ENCODE results near the gene GRID2. TPM values are rescaled to one million over a fixed set of nuclear protein-coding genes. Genes with fewer than 3 reads are reported as not detected.
A peak's percentile ranks its signal among the peaks of the same experiment; 100 is the strongest.

The GRID2 gene
- polyA plus RNA-seq, 1 donor from 2014 or later: not detected

DNA sequence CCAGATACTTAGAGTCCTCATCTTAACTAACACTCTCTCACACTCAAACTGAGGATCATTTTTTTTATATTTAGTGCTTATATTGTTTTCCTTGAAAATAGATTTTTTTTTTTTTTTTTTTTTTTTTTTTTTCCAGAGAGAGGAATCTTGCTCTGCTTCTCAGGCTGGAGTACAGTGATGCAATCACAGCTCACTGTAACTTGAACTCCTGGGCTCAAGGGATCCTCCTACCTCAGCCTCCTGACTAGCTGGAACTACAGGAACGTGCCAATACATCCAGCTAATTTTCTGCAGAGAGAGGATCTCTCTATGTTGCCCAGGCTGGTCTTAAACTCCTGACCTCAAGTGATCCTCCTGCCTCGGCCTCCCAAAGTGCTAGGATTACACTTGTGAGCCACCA, 874.5 kb downstream of the GRID2 start:
- H3K4me3 Mint-ChIP-seq: no peak overlapping the region
- H3K4me1 Mint-ChIP-seq: no peaks in the 10 kb centered on the region
- H3K27ac Mint-ChIP-seq: no peak overlapping the region
- H3K36me3 Mint-ChIP-seq: no peaks in the 10 kb centered on the region
- no peaks in the 10 kb centered on the region for H3K27me3 Mint-ChIP-seq
- peaks cover 0 to 3% (median 2%) of the 10 kb centered on the region in 3 donors for H3K9me3 Mint-ChIP-seq

DNA sequence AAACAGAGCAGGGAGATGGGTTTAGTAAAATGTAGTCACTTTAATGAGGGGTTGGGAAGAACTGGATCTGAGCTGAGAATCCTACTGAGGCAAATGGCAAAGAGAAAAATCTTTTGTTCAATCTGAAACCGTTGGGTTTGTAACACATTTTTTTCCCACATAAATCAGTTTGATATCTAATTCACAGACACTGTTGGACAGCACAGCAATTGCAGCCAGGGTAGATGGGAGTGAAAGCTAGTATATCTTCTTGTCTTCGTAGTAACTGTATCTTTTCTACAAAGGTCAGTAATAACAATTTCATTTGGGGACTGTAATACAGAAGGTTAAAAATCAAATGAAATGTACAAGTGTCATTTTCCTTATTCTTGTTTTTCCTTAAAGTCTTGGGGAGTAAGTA, 875.3 kb downstream of the GRID2 start:
- Mint-ChIP-seq H3K4me3 (no peak overlapping the region), H3K27me3 (no peaks in the 10 kb centered on the region), H3K36me3 (no peaks in the 10 kb centered on the region), H3K9me3 (peaks cover 0 to 3% (median 2%) of the 10 kb centered on the region in 3 donors), H3K4me1 (no peaks in the 10 kb centered on the region), H3K27ac (no peak overlapping the region)

DNA sequence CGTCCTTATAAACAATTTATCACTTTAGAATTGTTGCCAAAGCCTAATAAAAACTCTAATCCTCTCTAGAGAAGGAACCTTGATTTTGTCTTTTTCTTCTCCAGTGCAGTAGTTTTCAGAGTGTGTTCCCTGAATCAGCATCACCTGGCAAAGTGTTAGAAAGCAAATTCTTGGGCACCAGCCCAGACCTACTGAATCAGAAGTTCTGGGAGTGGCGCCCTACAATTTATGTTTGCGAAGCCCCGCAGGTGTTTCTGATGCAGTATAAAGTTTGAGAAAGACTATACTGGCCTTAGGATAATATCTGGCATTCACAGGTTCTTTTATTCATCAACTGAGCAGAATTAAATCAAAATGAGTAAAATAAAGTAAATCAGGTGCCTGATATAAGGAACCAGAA, 879.0 kb downstream of the GRID2 start:
- H3K9me3 Mint-ChIP-seq: peaks cover 0 to 3% (median 2%) of the 10 kb centered on the region in 3 donors
- no peaks in the 10 kb centered on the region for H3K27me3 Mint-ChIP-seq
- no peaks in the 10 kb centered on the region for H3K4me1 Mint-ChIP-seq
- no peaks in the 10 kb centered on the region for H3K36me3 Mint-ChIP-seq
- H3K4me3 Mint-ChIP-seq: no peak overlapping the region
- no peak overlapping the region for H3K27ac Mint-ChIP-seq

DNA sequence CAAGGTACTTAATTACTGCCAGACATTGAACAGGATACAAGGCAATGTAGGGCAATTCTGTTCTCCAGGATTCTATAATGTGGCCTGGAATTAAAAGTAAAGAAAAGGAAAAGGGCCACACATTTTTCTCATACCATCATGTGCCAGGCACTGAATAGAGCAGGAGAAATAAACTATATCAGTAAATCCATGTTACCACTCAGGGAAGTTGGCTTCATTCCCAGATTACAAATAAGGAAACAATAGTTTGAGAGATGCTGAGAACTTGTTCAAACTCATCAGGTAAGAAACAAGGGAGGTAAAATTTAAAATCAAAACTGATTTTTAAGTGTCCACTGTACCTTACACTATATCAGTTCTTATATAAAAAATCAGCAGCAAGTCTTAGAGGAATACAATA, 879.8 kb downstream of the GRID2 start:
- Mint-ChIP-seq H3K9me3 (peaks cover 0 to 3% (median 2%) of the 10 kb centered on the region in 3 donors), H3K4me1 (no peaks in the 10 kb centered on the region), H3K4me3 (no peak overlapping the region), H3K27ac (no peak overlapping the region), H3K36me3 (no peaks in the 10 kb centered on the region), H3K27me3 (no peaks in the 10 kb centered on the region)

DNA sequence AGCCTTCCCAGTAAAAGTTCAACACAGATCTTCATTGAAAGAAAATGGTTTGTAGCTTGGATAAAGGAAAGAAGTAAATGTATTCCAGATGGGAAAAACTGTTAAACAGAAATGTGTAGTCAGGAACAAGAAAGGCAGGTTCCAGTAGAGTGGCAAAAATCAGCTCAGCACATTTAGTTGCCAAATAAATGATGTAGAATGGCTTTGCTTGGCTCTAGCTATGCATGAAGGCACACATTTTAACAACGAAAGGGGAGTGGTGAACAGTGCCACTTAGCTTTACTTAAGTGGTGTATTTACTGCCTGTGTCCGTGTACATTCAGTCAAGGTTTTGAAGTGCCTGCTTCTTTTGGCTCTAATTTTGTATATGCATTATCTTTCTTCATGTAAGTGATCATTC, 880.3 kb downstream of the GRID2 start:
- Mint-ChIP-seq H3K27me3 (no peaks in the 10 kb centered on the region), H3K9me3 (peaks cover 0 to 3% (median 2%) of the 10 kb centered on the region in 3 donors), H3K27ac (no peak overlapping the region), H3K4me3 (no peak overlapping the region), H3K4me1 (no peaks in the 10 kb centered on the region), H3K36me3 (no peaks in the 10 kb centered on the region)

DNA sequence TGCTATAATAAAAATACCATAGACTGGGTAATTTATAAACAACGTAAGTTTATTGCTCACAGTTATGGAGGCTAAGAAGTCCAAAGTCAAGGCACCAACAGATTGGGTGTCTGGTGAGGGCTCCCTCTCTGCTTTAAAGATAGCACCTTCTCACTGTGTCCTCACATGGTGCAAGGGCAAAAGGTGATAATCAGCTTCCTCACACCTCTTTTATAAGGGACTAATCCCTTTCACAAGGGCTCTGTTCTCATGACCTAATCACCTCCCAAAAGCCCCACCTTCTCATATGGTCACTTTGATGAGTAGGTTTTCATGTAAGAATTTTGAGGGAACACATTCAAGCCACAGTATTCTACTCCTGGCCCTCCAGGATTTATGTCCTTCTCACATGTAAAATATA, 883.1 kb downstream of the GRID2 start:
- Mint-ChIP-seq H3K9me3 (peaks cover 0 to 4% (median 0%) of the 10 kb centered on the region in 3 donors), H3K4me3 (no peak overlapping the region), H3K4me1 (no peaks in the 10 kb centered on the region), H3K27me3 (no peaks in the 10 kb centered on the region), H3K27ac (no peak overlapping the region), H3K36me3 (no peaks in the 10 kb centered on the region)

DNA sequence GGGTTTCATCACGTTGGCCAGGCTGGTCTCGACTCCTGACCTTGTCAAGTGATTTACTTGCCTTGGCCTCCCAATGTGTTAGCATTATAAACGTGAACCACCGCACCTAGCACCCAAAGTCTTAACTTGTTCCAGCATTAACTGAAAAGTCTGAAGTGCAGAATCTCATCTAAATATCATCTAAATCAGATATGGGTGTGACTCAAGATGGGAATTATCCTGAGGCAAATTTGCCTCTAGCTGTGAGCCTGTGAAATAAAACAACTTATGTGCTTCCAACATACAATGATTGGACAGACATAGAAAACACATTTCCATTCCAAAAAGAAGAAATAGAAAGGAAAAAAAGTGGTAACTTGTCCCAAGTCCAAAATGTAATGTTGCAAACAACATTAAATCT, 883.7 kb downstream of the GRID2 start:
- no peaks in the 10 kb centered on the region for H3K27me3 Mint-ChIP-seq
- no peaks in the 10 kb centered on the region for H3K4me1 Mint-ChIP-seq
- H3K9me3 Mint-ChIP-seq: peaks cover 0 to 5% (median 0%) of the 10 kb centered on the region in 3 donors
- no peaks in the 10 kb centered on the region for H3K36me3 Mint-ChIP-seq
- no peak overlapping the region for H3K27ac Mint-ChIP-seq
- no peak overlapping the region for H3K4me3 Mint-ChIP-seq

DNA sequence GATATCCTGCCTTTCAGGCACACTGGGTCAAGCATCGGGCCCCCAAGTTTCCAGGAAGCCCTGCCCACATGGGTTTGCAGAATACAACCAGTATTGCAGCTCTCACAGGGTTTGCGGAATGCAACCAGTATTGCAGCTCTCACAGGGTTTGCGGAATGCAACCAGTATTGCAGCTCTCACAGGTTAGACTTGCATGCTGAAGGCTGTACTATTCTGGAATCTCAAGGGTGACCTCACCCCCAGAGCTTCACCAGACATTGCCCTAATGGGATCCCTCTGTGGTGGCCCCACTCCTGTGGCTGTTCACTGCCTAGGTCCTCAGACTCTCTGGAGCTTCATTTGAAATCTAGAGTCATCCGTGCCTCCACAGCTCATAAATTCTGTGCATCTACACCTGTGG, 884.1 kb downstream of the GRID2 start:
- no peak overlapping the region for H3K27ac Mint-ChIP-seq
- no peaks in the 10 kb centered on the region for H3K27me3 Mint-ChIP-seq
- peaks cover 0 to 5% (median 0%) of the 10 kb centered on the region in 3 donors for H3K9me3 Mint-ChIP-seq
- no peaks in the 10 kb centered on the region for H3K4me1 Mint-ChIP-seq
- H3K36me3 Mint-ChIP-seq: no peaks in the 10 kb centered on the region
- no peak overlapping the region for H3K4me3 Mint-ChIP-seq

DNA sequence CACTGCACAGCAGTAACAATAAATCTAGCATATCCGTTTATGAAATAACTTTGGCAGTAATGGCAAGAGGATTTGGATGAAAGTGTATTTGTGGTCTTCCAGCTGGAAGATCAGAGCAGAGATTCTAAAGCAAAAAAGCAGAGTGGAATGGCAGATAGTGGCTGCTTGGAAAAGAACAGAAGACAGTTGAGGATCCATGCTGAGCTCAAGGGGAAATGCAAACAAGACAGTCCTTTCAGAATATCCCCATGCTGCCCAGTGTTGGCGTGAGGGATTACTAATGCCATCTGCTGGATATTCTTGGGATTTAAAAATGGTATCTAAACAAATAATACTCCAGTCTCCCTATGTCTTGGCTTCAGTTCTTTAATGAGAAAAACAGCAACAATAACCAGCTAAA, 895.7 kb downstream of the GRID2 start:
- Mint-ChIP-seq H3K9me3 (peaks cover 3 to 9% (median 4%) of the 10 kb centered on the region in 3 donors), H3K4me3 (no peak overlapping the region), H3K27ac (no peak overlapping the region), H3K36me3 (no peaks in the 10 kb centered on the region), H3K4me1 (no peaks in the 10 kb centered on the region), H3K27me3 (no peaks in the 10 kb centered on the region)

DNA sequence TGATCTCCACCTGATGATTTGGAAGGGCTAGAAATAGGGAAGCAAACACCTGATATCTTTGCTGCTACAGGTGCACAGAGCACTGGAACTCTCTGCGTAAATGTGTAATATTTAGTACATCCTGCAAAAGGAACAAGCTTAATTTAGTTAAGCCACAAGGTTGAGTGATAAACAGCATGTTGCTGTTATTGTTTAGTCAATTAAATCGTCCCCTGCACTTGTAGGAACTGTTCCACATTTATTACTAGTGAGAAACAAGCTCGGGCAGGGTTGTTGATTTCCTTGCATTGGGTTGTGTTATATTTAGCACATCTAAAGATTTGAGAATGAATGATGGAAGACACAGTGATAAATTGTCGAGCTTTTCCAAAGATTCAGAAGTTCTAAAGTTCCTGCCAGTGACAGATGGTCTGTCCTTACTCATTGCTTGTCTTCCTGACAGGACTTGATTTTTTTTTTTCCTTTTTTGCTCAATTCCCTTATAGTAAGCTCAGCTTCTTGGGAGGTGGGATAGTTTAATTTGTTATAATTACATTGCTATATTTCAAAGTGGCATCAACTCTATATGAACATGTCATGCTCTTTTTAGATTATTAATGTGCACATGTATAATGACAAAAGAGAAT, 897.8 kb downstream of the GRID2 start:
- Mint-ChIP-seq H3K27me3 (no peaks in the 10 kb centered on the region), H3K27ac (no peak overlapping the region), H3K9me3 (peaks cover 0 to 3% (median 3%) of the 10 kb centered on the region in 3 donors), H3K36me3 (no peaks in the 10 kb centered on the region), H3K4me3 (no peak overlapping the region), H3K4me1 (no peaks in the 10 kb centered on the region)

DNA sequence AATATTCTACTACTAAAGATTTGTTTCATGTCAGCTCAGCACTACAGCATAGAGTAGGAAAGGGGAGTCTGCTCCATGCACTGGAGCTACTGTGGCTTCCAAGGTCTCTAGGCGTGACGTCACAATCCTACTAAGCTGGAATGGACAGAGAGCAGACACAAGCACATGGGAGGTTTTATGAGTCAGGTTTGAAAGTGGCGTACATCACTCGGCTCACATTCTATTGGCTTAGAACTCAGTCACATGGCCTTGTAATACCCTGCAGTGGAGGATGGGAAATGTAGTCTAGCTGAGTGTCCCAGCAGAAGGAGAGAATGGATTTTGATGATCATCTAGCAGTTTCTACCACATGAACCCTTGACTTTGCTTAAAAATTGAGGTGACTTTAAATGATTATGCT, 899.9 kb downstream of the GRID2 start:
- Mint-ChIP-seq H3K27ac (no peak overlapping the region), H3K36me3 (no peaks in the 10 kb centered on the region), H3K27me3 (no peaks in the 10 kb centered on the region), H3K4me3 (peak overlapping the region in 1 of 4 donors; percentile 54), H3K4me1 (no peaks in the 10 kb centered on the region), H3K9me3 (peaks cover 0 to 3% (median 0%) of the 10 kb centered on the region in 3 donors)

DNA sequence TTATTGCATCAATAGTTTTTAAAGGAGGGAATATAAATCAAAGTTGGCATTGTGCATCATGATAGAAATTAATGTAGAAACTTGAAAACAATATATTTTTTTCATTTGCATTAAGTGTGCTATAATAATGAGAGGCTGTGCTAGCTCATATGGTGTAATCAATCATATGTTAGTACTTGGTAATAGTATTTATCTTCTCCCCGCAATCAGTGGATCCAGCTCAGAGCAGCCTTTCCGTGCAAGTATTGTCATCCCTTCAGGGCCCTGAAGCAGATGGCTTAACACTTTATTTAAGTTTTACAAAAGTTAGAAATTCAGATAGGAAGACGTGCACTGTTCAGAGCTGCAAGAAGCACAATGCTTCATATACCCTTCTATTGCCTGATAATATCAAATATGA, 908.5 kb downstream of the GRID2 start:
- Mint-ChIP-seq H3K27ac (no peak overlapping the region), H3K9me3 (peaks cover 0 to 2% (median 0%) of the 10 kb centered on the region in 3 donors), H3K4me1 (peaks cover 0 to 1% (median 0%) of the 10 kb centered on the region in 3 donors), H3K36me3 (no peaks in the 10 kb centered on the region), H3K27me3 (peaks cover 1% of the 10 kb centered on the region), H3K4me3 (no peak overlapping the region)

DNA sequence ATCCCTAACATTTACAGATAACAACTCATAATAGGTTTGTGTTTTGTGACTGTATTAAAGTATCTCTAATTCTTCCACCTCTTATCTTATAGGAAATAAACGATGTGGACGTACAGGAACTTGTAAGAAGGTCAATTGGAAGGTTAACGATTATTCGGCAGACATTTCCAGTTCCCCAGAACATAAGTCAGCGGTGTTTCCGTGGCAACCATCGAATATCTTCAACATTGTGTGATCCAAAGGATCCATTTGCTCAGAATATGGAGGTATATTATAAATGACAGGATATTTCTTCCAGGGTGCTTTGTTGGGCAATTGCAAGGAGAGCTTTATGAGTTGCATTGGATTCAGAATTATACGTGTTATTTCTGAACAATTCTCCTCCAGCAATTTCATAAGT, 912.9 kb downstream of the GRID2 start:
- Mint-ChIP-seq H3K4me3 (no peak overlapping the region), H3K27ac (no peak overlapping the region), H3K36me3 (no peaks in the 10 kb centered on the region), H3K9me3 (peaks cover 2 to 3% (median 3%) of the 10 kb centered on the region in 3 donors), H3K4me1 (no peaks in the 10 kb centered on the region), H3K27me3 (no peaks in the 10 kb centered on the region)

DNA sequence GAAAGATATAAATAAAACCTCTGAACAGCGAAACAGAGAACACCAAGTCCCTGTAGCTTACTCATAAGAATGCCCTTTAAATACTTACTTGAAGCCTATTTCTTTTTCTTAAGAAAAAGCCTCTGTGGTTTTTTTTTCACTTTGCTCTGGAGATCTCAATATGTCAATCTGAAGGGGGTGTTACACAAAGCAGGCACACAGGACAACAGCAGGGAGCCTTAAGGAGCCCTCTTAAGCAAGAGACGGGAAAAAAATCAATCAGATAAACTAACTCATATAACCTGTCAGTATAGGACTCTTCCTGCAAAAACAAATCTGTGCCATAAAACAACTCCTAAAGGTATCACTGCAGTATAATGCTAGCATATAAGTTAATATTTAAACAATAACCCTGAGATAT, 913.7 kb downstream of the GRID2 start:
- Mint-ChIP-seq H3K36me3 (no peaks in the 10 kb centered on the region), H3K4me1 (no peaks in the 10 kb centered on the region), H3K9me3 (peaks cover 2 to 3% (median 3%) of the 10 kb centered on the region in 3 donors), H3K4me3 (no peak overlapping the region), H3K27ac (no peak overlapping the region), H3K27me3 (no peaks in the 10 kb centered on the region)

DNA sequence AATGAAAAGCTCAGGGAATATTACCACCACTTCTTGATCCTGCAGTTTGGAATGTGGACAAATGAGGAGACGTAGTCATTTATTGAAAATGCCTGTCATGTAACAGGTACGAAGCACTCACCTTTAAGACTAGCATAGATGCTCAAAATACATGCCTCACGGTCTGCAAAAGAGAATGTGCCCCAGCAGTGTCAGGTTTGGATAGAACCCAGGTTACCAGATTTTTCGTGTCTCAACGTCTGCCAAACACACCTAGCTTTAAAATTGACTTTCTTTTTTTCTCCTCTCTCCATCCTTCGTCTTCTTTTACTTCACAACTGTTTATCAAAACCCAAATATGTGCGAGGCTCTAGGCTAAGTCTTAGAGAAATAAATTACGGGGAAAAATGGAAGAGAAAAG, 918.0 kb downstream of the GRID2 start:
- Mint-ChIP-seq H3K4me1 (no peaks in the 10 kb centered on the region), H3K27ac (no peak overlapping the region), H3K27me3 (no peaks in the 10 kb centered on the region), H3K4me3 (no peak overlapping the region), H3K9me3 (peaks cover 4 to 15% (median 4%) of the 10 kb centered on the region in 3 donors), H3K36me3 (no peaks in the 10 kb centered on the region)

DNA sequence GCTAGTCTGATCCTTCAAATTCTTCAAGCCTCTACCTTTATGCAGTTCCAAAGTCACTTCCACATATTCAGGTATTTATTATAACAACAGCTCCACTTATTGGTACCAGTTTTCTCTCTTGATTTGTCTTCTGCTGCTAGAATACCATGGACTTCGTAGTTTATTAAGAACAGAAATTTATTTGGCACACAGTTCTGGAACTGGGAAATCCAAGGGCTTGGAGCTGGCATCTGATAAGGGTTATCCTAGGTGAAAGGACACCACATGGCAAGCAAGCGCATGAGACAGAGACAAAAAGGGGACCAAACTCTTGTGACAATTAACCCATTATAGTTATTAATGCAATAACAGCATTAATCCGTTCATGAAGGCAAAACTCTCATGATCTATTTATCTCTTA, 924.3 kb downstream of the GRID2 start:
- Mint-ChIP-seq H3K36me3 (no peaks in the 10 kb centered on the region), H3K4me1 (no peaks in the 10 kb centered on the region), H3K4me3 (no peak overlapping the region), H3K27me3 (no peaks in the 10 kb centered on the region), H3K27ac (no peak overlapping the region), H3K9me3 (peaks cover 2 to 8% (median 2%) of the 10 kb centered on the region in 3 donors)
